ENCODE data around the gene TEX13B.

The TEX13B gene

DNA sequence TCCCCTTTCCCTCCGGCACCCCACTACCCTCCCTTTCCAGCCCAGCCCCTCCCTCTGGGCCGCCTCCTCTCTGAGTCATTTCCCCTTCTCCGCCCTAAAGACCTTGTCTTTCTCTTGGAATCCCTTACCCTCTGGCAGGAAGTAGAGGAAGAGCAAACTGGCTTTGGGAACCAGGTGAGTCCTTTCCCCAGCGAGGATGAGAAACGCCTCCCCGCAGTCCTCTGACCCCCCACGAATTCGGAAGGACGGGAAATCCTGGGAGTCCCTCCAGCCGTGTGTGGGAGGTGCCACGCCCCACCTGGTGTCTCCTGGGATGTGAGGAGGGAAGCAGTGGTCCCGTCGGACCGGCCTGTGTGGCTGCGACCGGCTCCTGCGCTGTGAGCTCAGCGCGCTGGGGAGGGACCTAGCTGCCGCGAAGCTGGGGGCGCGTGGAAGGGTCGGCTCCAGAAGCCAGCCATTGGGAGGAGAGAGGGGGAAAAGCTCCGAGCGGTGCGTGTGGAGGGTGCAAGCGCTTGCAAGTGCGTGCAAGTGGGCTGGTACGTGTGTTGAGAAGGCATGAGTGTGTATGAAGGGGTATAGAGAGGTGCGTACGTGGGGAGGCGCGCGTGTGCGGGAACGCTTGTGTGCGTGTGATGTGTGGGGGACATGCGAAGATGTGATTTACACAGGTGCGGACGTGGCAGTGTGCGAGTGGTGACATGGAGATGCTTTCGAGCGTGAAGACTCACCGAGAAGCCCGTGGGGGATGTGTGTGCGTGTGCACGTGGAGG is 46.3 kb downstream of the TEX13B start:
- no peak for DNase-seq

DNA sequence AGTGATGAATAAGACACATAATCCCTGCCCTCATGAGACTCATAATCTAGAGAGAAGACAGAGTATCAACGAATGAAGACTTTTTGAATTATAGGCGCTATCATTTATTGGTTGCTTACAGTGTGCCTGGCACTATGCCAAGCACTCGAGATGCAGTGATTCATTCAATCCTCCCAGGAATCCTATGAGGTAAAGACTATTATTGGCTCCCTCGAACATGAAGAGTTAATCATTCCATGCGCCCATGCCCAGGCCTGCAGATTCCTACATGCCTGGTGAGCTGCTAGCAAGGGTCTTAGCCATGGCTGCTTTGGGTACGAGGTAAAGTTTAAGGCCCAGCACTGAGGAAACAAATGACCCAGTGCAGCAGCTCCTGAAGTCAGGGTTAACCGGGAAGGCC is 47.0 kb downstream of the TEX13B start:
- no peak for DNase-seq

DNA sequence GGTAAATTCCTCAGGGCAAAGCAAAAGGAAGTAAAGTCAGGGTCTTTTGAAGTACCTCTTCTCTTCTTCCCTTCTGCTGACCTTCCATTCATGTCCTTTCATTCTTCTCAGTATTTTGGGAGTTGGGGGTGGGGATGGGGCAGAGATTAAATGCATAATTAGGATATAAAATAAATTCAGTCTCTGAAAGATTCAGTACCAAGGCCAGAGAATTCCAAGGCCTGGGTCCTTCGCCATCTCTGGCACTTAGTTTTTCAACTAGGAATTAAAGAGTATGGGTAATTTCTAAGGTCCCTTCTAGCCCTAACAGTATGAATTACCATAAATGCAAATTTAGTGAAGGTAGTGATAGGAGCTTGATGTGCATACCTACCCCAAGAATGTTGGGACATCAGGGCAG is 47.9 kb downstream of the TEX13B start:
- DNase-seq = no peak
